ENCODE measurements around the gene ACIN1.

Gene ACIN1

GRCh38 chr14:23009483-23009938 lies 85.4 kb downstream of the ACIN1 start:
- in situ Hi-C loops (cut with MboI; ENCODE audit: low pct_unique_long_range_greater_than_20kb, low sequenced_read_pairs), result no loop called here
- no peak for DNase-seq

DNA sequence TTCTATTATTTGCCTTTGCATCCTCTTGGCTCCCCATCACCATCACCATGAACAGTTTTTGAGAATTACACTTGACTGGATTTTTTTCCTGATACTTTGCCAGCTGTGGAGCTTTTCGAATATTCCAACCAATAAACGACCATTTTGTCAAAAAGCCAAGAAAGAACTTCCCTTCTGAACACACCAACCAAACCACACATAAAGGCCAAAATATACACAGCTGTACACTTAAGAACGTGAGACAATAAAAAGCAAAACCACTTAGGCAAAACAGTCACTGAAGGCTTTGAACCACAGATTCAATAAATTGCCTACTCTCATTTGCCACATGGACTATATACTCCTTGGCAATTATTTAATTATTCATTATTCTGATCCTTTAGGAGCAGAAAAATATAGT lies 86.1 kb downstream of the ACIN1 start:
- in situ Hi-C loops (cut with MboI; ENCODE audit: low pct_unique_long_range_greater_than_20kb, low sequenced_read_pairs), result no loop called here
- peak; percentile 78 for DNase-seq
